HT-29 (cell line): ENCODE measurements around the gene ELF4. TPM values are rescaled to one million over a fixed set of nuclear protein-coding genes. Genes with fewer than 3 reads are reported as not detected.
A peak's percentile ranks its signal among the peaks of the same experiment; 100 is the strongest.

Source experiments
- DNase-seq: peaks from one replicate; pipeline ENCODE4 v3.0.0-alpha.2; 2015; ENCODE audit warnings: low spot score
- total RNA-seq: library from RNA; depleted of rRNA; stranded (reverse); fragments of >200 nt; shearing (Covaris generic); gene quantifications from 2 replicates; pipeline ENCODE4 v1.2.3, GENCODE V29; 2014; rRNA removed

ELF4 gene
- total RNA-seq, result 39.8 and 42.4 TPM in 2 replicates

- DNase-seq, result peak; percentile 70
Measured at GRCh38 chrX:130110379-130111219, at the start of gene ELF4. Gene ELF4 (minus strand): TSS chrX:130110497. CDS start chrX:130081330, 29,167 bp downstream.

GRCh38 chrX:130159776-130160175 is 49.5 kb upstream of the ELF4 start:
- no peak for DNase-seq

GRCh38 chrX:130158311-130158710 is 48.0 kb upstream of the ELF4 start:
- no peak for DNase-seq

GRCh38 chrX:130155564-130155963 is 45.3 kb upstream of the ELF4 start:
- DNase-seq, result no peak

GRCh38 chrX:130147631-130148030 is 37.3 kb upstream of the ELF4 start:
- DNase-seq, result no peak

GRCh38 chrX:130145123-130145522 is 34.8 kb upstream of the ELF4 start:
- no peak for DNase-seq

- DNase-seq, result no peak
Measured at GRCh38 chrX:130144509-130144908, 34.2 kb upstream of the ELF4 start.

- no peak for DNase-seq
Measured at GRCh38 chrX:130139474-130140201, 29.3 kb upstream of the ELF4 start.

GRCh38 chrX:130136961-130137360 is 26.7 kb upstream of the ELF4 start:
- no peak for DNase-seq

GRCh38 chrX:130136496-130136895 is 26.2 kb upstream of the ELF4 start:
- DNase-seq, result no peak

GRCh38 chrX:130130990-130131389 is 20.7 kb upstream of the ELF4 start:
- DNase-seq, result no peak

- DNase-seq, result no peak
Measured at GRCh38 chrX:130125091-130125874, 15.0 kb upstream of the ELF4 start.

- no peak for DNase-seq
Measured at GRCh38 chrX:130124577-130124976, 14.3 kb upstream of the ELF4 start.

- no peak for DNase-seq
Measured at GRCh38 chrX:130121505-130121800, 11.2 kb upstream of the ELF4 start.

GRCh38 chrX:130120746-130121504 is 10.6 kb upstream of the ELF4 start:
- DNase-seq, result peak; percentile 72

- no peak for DNase-seq
Measured at GRCh38 chrX:130120321-130120731, 10.0 kb upstream of the ELF4 start.

- no peak for DNase-seq
Measured at GRCh38 chrX:130119312-130119898, 9.1 kb upstream of the ELF4 start.

GRCh38 chrX:130118441-130119311 is 8.4 kb upstream of the ELF4 start:
- DNase-seq, result peak; percentile 57

GRCh38 chrX:130117166-130117565 is 6.9 kb upstream of the ELF4 start:
- DNase-seq, result no peak
